HG03103 (cell line): ENCODE measurements around the gene CPS1.

Source experiments
- ATAC-seq: cut with Tn5 transposase; IDR thresholded peaks from one replicate; pipeline ENCODE4 v1.9.1; 2021; ENCODE audit warnings: low read depth; ENCODE audit not compliant: unreplicated experiment

CPS1 gene

DNA sequence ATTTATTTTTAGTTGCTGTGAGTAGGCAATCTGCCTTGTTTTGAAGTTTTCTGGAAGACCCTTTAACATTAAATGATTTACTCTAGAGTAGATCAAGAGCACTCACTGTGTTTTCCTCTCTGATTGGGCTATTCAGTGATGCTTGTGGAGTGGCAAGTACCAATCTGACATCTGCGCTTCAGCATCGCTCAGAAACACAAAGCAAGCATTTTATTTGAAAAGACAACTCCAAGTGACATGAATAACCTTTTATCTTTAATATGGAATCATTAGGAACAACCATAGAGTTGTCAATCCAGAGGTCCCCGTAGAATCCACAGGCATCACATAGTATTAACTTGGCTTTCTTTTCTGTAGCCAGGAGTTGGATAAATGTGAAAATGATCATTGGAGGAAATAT, 114.7 kb downstream of the CPS1 start:
- ATAC-seq, result no peak

DNA sequence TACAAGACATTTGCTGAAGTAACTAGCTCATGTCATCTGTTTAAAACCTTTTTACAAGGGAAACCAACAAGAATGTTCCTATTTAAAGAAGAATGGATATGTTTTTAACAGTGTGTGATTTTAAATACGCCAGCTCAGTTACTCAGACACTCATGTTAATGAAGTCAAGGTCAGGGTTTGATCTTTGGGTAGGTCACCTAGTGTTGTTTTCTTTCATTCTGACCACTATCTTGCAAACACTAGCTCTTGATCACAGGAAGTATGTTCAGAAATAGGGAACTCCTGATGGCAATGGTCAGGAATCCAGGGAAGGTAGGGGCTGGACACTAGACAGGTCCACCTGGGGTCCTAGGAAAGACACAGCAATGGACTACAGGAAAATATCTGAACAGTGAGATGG, 116.7 kb downstream of the CPS1 start:
- ATAC-seq, result no peak

DNA sequence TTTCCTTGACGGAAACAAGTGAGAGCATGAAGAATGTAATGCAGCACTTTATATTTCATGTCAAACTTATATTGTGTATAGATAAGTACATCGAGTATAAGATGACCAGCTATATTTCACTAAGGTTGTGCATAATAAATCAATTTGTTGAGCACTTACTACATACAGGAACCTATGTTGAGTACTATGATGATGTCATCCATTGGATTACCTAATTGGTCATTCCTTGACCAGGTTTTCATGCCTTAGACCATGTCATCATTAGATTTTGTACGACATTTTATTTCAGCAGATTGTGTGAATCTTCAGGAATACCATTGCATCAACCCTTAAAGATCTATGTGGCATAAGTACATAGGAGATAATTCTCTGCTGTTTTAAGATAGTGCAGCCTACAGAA, 119.7 kb downstream of the CPS1 start:
- no peak for ATAC-seq

DNA sequence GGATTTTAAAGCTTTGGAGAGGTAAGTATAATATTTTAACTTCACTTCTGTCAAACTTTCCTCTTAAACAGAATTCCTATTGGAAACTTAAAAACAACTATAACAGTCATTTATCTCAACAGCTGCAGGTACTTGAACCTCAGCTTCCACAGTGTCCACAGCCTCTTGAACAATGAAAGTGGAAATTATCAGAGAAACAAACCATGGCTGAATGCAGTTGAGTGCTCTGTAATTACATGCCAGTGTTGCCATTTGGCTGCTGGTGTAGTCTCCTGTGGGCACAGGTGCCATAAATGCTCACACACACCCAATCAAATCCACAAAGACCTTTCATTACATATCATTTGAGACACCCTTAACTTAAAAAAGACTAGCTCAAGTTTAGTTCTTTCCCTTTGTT, 125.1 kb downstream of the CPS1 start:
- ATAC-seq, result no peak

DNA sequence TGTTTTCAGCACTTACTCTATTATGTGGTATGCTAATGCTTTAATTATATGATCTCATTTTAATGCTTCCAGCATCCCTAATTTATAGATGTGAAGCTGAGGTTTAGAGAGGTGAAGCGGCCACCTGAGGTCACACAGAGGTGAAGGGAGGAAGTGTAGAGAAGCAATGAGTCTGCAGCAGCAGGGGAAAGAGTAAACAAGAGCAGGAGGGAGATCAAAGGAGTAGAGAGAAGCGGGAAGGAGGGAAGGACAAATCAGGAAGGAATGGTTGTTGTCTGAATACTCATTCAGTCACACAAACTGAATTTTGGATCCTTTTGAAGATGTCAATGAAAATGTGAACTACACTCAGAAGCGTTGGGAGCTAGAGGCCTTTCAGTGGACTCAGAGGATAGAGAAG, 130.0 kb downstream of the CPS1 start:
- no peak for ATAC-seq

DNA sequence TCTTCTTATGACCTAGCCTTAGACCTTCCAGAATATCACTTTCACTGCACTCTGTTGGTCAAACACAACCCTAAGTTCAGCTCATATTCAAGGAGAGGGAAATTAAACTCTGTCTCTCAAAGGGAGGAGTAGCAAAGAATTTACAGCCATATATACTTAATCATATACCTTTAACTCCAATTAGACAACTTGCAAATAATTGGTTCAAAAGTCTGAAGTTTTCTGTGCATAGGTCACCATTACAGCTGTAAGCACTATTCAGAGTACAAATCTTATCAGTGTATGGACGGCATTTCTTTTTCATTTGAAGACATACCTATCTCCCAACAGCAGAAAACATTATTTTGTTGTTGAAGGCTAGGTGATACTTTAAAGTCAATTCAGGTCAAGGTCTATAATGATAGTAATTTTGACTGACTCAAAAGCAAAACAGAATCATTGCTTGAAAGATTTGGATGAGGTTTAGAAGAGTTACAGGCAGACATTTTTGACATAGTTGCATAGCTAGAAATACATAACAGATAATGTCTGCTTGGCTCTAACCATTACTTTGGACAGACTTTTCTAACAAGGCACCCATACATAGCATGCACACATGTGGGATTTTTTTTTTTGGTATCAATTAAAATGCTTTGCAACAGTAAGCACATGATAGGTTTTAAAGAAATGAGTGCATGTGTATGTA, 131.5 kb downstream of the CPS1 start:
- ATAC-seq, result no peak

DNA sequence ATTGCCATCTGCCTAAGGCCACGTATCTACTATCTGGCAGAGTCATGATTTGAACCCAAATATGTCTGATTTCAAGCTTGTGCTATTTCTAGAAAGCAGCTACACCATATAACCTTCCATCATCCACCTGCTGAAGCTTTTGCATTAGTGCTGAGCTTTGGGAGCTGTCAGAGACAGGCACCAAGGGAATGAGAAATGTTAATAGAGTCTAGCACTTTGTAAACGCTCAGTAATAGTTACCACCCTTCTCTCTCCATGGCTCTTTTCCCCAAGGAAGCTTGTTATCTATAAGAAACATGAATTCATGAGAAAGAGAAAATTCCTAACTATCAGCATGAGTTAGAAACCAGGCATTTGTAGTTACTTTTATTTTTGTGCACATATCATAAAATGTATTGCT, 151.5 kb downstream of the CPS1 start:
- ATAC-seq, result no peak

DNA sequence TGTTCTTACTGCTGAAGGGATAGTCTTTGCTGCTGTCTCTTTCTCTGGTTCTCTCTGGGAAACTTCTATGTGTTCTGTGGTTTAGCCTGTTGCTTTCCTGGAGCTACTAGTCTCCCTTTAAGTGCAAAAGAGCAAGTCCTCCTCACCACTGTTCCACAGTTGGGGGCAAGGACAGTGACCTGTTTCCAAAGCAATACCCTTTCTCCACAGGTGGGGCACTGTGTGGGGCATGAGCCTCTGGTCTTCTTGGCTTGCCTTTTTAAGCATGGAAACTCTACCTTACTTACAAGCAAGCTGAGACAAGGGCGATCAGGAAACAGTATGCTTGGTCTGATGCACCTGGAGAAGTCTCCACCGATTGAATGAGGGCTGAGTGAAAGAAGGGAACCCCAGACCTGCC, 156.7 kb downstream of the CPS1 start:
- no peak for ATAC-seq

DNA sequence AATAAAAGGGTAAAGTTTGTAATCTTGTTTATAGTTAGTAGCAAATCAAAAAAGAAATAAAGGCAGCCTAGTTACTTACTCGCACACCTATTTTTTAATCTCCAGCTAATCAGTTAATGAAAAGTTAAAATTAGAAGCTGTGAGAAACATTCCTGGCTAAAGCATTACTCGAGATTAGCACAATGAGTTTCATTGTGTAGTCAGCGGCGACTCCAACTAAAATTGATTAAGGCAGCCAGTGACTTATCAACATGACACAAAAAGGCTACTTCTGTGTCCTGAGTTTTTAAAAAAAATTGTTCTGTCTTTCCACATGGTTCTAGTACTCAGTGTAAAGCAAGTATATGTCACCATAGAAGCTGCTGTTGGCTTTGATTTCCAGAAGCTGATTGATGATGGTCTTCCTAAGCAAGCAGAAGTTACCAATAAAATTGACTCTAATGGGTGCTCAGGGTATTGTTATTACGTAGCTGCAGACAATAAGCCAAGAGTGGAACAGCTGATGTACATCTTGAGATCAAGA, 159.2 kb downstream of the CPS1 start:
- ATAC-seq, result no peak

DNA sequence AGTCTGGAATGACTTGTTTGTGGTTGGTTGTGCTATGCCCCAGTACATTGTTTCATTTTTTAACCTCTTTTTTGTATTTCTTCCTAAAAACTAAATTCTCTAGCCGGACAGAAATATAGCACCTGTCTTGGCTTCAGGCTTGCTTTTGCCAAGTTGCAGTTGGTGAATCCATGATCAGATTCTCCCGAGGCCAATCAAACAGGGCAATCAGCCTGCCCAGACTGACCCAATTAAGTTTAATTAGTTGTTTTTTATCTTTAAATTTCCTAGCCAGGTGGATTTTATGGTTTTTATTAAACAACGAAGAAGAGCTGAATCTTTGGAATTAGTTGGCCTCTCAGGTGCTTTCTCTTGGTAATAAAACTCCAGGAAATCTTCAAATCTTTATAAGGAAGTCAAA, 162.1 kb downstream of the CPS1 start:
- ATAC-seq, result no peak

DNA sequence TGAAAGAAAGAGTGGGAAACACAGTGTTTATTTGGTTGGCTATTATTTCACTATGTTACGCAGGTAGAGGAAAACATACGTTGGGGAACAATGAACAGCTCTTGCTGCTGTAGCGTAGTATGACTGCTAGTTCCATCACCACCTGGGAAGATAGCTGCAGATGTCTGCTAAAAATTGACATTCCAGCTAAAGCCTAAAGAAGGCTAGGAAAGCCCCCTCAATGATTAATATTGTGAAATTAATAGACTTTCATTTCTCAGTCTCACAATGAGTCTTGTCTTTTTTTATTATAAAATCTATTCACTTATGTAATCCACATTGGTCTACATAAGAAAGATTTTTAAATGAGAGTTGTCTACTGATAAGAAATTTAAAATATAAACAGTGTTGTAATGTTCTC, 165.7 kb downstream of the CPS1 start:
- ATAC-seq, result no peak

DNA sequence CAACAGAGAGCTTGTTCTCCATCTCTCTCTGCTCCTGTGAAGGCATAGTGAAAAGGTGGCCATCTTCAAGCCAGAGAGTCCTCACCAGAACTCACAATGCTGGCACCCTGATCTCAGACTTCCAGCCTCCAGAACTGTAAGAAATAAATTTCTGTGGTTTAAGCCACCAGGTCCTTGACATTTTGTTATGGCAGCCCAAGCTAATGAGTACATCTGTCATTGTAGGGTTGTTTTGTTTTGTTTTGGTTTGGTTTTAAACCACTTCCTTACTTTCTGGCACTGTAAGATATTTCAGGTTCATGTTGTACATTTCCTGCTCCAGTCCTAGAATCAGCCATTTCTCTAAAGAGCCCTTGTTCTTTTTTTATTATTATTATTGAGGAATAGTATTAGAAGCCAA, 171.2 kb downstream of the CPS1 start:
- no peak for ATAC-seq
